Astrocyte (in vitro differentiated cells and primary cell): Measurements from ENCODE around the gene APOL6.

Experiments
- CTCF ChIP-seq: IDR thresholded peaks from 2 replicates; pipeline ENCODE4 v1.5.1; 2011; ENCODE audit warnings: low read depth, mild to moderate bottlenecking, inconsistent platforms, low read length, moderate library complexity; ENCODE audit not compliant: insufficient read depth
- EZH2 ChIP-seq: IDR thresholded peaks from 2 replicates; pipeline ENCODE4 v1.6.1; 2012; ENCODE audit warnings: mild to moderate bottlenecking, low read length, inconsistent platforms; ENCODE audit not compliant: insufficient read depth

DNA sequence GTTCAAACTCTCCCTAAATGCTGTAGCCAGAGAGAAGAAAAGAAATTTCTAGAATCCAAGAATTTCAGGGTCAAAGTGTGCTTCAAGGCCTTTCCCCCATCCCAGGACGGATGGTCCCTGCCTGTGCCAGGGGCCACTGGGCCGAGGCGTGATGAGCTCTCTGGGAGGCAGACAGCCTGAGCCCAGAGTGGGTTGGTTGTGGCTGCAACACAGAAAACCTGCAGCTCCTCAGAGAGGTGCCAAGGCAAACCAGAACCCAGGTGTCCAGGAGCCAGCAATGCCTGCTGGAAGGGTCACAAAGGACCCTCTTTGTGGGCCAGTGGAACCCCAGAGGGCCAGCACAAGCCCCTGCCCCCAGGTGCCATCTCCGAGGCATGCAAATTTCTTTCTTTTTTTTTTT, 2.6 kb upstream of the APOL6 start:
- TF ChIP-seq CTCF (no peak), EZH2 (no peak)
